ENCODE results near the gene CCDC171.
A peak's percentile ranks its signal among the peaks of the same experiment; 100 is the strongest.

The CCDC171 gene

GRCh38 chr9:15622318-15622971 is 69.6 kb downstream of the CCDC171 start:
- Histone ChIP-seq H3K27me3 (ENCODE audit: low read depth, low read length) (no peaks in the 10 kb centered on the region), H3K9ac (ENCODE audit: low read length) (no peak overlapping the region), H2AFZ (ENCODE audit: low read depth, low read length) (no peak overlapping the region), H3K27ac (ENCODE audit: low read length) (no peak overlapping the region), H4K20me1 (ENCODE audit: insufficient read depth, low read length) (no peaks in the 10 kb centered on the region), H3K4me1 (ENCODE audit: low read length) (peaks cover 3% of the 10 kb centered on the region; the same call in 1 of the 2 replicates), H3K4me2 (ENCODE audit: low read length) (no peak overlapping the region), H3K79me2 (ENCODE audit: low read length) (no peaks in the 10 kb centered on the region), H3K4me3 (ENCODE audit: low read length) (no peak overlapping the region), H3K9me3 (ENCODE audit: insufficient read depth, low read length) (no peaks in the 10 kb centered on the region), H3K36me3 (replicated peaks; ENCODE audit: low read depth, low read length) (no peaks in the 10 kb centered on the region)
- peak; percentile 68 for TF ChIP-seq CTCF (IDR thresholded peaks at IDR 0.05; ENCODE audit: low read depth, low read length)
- TF ChIP-seq EZH2phosphoT487 (IDR thresholded peaks at IDR 0.05; ENCODE audit: low read depth): no peak

GRCh38 chr9:15635752-15636151 is 82.9 kb downstream of the CCDC171 start:
- TF ChIP-seq EZH2phosphoT487 (IDR thresholded peaks at IDR 0.05; ENCODE audit: low read depth) (no peak), CTCF (IDR thresholded peaks at IDR 0.05; ENCODE audit: low read depth, low read length) (no peak)
- Histone ChIP-seq H3K9me3 (ENCODE audit: insufficient read depth, low read length) (no peaks in the 10 kb centered on the region), H3K4me1 (ENCODE audit: low read length) (no peaks in the 10 kb centered on the region), H3K36me3 (replicated peaks; ENCODE audit: low read depth, low read length) (no peaks in the 10 kb centered on the region), H4K20me1 (ENCODE audit: insufficient read depth, low read length) (no peaks in the 10 kb centered on the region), H3K4me2 (ENCODE audit: low read length) (no peak overlapping the region), H3K4me3 (ENCODE audit: low read length) (no peak overlapping the region), H3K9ac (ENCODE audit: low read length) (no peak overlapping the region), H3K79me2 (ENCODE audit: low read length) (no peaks in the 10 kb centered on the region), H2AFZ (ENCODE audit: low read depth, low read length) (no peak overlapping the region), H3K27ac (ENCODE audit: low read length) (no peak overlapping the region), H3K27me3 (ENCODE audit: low read depth, low read length) (no peaks in the 10 kb centered on the region)

GRCh38 chr9:15640121-15640520 is 87.3 kb downstream of the CCDC171 start:
- Histone ChIP-seq H3K9me3 (ENCODE audit: insufficient read depth, low read length) (no peaks in the 10 kb centered on the region), H3K36me3 (replicated peaks; ENCODE audit: low read depth, low read length) (no peaks in the 10 kb centered on the region), H3K4me3 (ENCODE audit: low read length) (no peak overlapping the region), H2AFZ (ENCODE audit: low read depth, low read length) (no peak overlapping the region), H3K27ac (ENCODE audit: low read length) (no peak overlapping the region), H3K27me3 (ENCODE audit: low read depth, low read length) (no peaks in the 10 kb centered on the region), H3K79me2 (ENCODE audit: low read length) (no peaks in the 10 kb centered on the region), H4K20me1 (ENCODE audit: insufficient read depth, low read length) (no peaks in the 10 kb centered on the region), H3K9ac (ENCODE audit: low read length) (no peak overlapping the region), H3K4me2 (ENCODE audit: low read length) (no peak overlapping the region), H3K4me1 (ENCODE audit: low read length) (no peaks in the 10 kb centered on the region)
- TF ChIP-seq EZH2phosphoT487 (IDR thresholded peaks at IDR 0.05; ENCODE audit: low read depth) (no peak), CTCF (IDR thresholded peaks at IDR 0.05; ENCODE audit: low read depth, low read length) (no peak)

GRCh38 chr9:15641291-15641690 is 88.4 kb downstream of the CCDC171 start:
- no peak overlapping the region for H3K27ac ChIP-seq (ENCODE audit: low read length)
- no peaks in the 10 kb centered on the region for H4K20me1 ChIP-seq (ENCODE audit: insufficient read depth, low read length)
- no peaks in the 10 kb centered on the region for H3K9me3 ChIP-seq (ENCODE audit: insufficient read depth, low read length)
- H3K36me3 ChIP-seq (replicated peaks; ENCODE audit: low read depth, low read length): no peaks in the 10 kb centered on the region
- no peak overlapping the region for H2AFZ ChIP-seq (ENCODE audit: low read depth, low read length)
- no peaks in the 10 kb centered on the region for H3K4me1 ChIP-seq (ENCODE audit: low read length)
- no peaks in the 10 kb centered on the region for H3K27me3 ChIP-seq (ENCODE audit: low read depth, low read length)
- no peak overlapping the region for H3K9ac ChIP-seq (ENCODE audit: low read length)
- no peak overlapping the region for H3K4me3 ChIP-seq (ENCODE audit: low read length)
- TF ChIP-seq EZH2phosphoT487 (IDR thresholded peaks at IDR 0.05; ENCODE audit: low read depth) (no peak), CTCF (IDR thresholded peaks at IDR 0.05; ENCODE audit: low read depth, low read length) (no peak)
- no peaks in the 10 kb centered on the region for H3K79me2 ChIP-seq (ENCODE audit: low read length)
- no peak overlapping the region for H3K4me2 ChIP-seq (ENCODE audit: low read length)
